GM12873 (cell line): Measurements from ENCODE around the gene OXTR.

Source experiments
- TF ChIP-seq, protein P1 (sequence below): IDR thresholded peaks from 2 replicates; pipeline ENCODE4 v1.5.1; 2012; ENCODE audit warnings: low read depth, mild to moderate bottlenecking, moderate library complexity, low read length, control low read depth; ENCODE audit not compliant: insufficient read depth; ENCODE audit errors: missing control alignments

OXTR gene

DNA sequence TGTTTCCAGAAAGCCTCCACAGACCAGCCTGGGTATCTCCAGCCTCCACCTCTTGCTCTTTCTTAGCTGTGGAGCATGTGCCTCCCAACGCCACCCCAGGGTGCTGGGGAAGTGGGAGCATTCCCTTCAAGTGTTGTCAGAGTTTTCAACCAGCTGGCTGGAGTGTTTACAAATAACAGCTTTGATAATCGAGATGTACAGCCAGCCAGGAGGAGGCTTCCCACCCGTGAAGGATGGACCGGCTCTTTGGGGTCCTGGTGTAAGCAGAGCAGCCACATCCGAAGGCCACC, 8.5 kb upstream of the OXTR start:
- TF ChIP-seq, protein P1, sequence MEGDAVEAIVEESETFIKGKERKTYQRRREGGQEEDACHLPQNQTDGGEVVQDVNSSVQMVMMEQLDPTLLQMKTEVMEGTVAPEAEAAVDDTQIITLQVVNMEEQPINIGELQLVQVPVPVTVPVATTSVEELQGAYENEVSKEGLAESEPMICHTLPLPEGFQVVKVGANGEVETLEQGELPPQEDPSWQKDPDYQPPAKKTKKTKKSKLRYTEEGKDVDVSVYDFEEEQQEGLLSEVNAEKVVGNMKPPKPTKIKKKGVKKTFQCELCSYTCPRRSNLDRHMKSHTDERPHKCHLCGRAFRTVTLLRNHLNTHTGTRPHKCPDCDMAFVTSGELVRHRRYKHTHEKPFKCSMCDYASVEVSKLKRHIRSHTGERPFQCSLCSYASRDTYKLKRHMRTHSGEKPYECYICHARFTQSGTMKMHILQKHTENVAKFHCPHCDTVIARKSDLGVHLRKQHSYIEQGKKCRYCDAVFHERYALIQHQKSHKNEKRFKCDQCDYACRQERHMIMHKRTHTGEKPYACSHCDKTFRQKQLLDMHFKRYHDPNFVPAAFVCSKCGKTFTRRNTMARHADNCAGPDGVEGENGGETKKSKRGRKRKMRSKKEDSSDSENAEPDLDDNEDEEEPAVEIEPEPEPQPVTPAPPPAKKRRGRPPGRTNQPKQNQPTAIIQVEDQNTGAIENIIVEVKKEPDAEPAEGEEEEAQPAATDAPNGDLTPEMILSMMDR = no peak

DNA sequence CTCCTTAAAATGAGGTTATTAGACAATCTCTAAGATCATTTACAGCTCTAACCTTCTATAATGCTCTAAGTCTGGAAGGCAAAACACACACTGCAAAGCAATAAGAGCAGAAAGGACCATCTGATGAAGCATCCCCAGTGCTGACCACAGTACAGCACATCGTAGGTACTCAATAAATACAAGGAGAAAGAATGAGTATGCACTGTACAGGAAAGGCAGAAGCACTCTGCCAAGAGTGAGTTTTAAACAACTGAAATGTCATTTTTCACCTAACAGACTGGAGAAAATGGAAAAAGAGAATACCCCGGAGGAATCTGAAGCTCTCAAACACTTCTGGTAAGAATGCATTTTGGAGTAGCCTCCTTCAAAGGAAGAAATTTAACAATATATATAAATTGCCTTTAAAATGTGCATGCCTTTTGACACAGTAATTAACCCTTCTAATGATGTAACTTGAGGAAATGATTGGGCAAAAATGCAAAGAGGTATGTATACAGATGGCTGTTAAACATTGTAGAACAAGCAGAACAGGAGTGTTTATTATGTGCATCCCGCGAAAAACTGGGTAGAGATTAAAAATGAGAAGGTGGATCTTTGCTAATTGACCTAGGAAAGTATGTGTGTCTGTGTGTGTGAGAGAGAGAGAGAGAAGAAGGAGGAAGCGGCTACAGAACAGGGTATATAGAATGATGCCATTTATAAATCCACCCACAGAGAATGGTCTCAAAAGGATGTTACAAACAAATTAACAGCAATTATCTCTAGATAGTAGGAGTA, 8.0 kb upstream of the OXTR start:
- TF ChIP-seq, protein P1 = no peak

DNA sequence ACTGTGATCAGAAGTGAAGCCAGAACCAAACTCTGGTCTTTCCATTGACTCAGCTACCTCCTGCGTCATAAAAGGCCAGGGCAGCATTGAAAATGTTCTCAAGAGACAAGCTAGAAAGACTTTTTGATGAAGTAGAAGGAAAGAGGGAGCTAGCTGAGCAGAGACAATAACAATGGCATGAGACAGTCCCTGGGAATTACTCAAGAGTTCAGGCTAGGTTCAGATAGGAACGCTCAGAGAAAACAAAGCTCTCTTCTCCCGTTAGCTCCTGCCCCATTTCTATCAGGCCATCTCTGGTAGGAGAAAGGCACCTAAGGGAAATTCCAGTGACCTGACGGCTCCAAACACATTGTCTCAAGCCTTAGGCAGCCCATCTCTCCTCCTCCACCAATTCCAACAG, 7.0 kb upstream of the OXTR start:
- TF ChIP-seq, protein P1 = no peak

DNA sequence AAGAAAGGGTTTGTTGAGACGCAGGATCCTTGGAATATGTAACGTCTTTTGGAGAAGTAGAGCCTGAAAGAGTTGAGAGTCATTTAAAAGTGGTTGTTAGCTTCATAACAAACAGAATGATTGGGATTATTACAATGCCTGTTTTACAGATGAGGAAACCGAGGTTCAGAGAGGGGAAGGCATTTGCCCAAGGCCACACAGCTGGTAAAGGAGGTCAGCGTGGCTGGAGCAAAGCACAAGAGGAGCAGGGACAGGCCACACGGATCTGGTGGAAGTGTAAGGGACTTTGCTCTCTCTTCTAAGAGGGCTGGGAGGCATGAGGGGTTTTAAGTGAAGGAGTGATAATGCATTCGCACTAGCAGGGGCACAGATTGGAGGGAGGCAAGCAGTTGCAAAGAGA, 6.2 kb upstream of the OXTR start:
- TF ChIP-seq, protein P1 = no peak

DNA sequence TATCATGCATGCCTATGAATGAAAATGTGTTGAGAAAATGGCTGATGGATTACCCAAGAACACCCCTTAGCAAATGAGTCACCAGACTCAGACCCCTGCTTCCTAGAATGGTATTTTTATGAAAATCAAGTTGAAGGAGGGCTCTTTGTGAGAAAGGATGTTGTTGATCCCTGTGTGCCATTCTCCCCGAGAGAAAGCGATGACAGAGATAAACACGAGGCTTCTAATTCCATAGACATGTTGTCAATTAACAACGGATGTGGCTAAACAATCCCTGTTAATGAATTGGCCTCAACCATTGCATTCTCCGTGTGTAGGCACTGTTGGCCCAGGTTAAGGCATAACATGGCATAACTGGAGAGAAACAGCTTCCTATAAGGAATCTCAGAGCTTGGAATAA, 5.8 kb upstream of the OXTR start:
- TF ChIP-seq, protein P1 = no peak

DNA sequence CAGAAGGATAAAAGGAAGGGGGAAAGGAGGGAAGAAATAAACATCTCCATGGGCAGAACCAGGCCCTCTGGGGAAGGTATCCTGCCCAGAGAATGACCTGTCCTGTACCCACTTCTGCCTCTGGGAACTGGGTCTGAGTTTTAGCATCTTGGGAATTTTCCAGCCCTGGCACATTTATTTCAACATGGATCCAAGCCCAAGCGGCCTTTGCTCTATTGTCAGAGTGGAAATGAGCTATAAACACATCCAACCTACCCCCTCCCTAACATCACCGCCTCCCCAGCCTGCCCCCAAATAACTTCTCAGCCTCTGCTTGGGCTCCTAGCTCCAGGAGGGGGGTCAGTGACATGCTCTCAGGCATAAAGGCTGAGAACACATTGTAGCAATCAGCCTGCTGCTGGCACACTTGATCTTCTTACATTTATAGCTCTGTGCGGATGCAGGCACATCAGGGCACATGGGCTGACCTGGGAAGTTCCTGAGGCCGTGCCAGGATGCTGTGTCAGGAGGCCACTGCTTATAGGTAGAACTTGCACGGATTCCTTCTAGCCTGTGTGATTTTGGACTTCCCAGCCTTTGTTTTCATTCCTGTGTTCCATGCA, 4.6 kb upstream of the OXTR start:
- TF ChIP-seq, protein P1 = no peak

DNA sequence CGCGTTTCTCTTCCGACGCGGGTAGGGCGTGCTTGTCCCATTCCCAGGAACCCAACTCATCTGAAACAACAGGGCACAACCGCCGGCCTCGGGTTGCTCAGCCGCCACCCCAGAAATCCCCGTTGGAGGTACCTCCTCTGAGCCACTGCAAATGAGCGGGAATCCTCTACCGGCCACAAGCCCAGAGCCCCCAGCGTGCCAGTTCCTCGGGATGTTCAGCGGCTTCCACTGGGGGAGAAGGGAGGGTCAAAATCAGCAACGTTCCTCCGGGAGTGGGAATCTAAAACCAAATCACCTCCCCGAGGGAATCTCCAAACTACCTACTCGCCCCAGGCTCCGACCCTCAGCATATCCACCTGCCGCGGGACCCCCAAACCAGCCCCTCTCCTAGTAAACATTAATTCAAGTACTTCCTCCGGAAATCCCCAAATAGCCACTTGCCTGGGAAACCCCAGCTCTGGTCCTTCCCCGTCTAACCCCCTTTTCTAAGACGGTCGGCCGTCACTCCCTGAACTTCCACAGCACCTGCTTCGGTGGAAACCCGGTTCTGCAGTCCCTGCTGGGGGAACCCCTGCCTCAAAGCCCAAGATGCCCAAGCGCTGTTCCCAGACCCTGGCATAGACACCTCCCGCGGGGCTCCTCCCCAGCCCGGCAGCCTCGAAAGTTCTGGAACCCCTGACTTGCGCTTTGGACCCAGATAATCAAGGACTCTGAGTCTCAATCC, 887 bp downstream of the OXTR start:
- TF ChIP-seq, protein P1 = no peak
